HL-60 (cell line): ENCODE measurements around the gene CCDC85C.

ENCODE experiments used
- DNase-seq, 2 experiments: peaks; one replicate each; pipeline ENCODE4 v3.0.0-alpha.2; 2010 to 2020; ENCODE audit warnings: low read depth in 1 of 2, low spot score in 1 of 2
- H3K27ac ChIP-seq: fragments of 250-450 bp; sonication (Bioruptor Pico); replicated peaks from 2 replicates; pipeline ENCODE4 v1.5.1; 2020; ENCODE audit warnings: mild to moderate bottlenecking, moderate library complexity
- H3K27me3 ChIP-seq: fragments of 250-450 bp; sonication (Bioruptor Pico); 2 replicates; pipeline ENCODE4 v1.5.1; 2021; ENCODE audit warnings: mild to moderate bottlenecking, moderate library complexity; ENCODE audit not compliant: insufficient read depth, poor library complexity, severe bottlenecking
- H3K4me3 ChIP-seq: replicated peaks from 2 replicates; pipeline ENCODE4 v1.5.1; 2011; ENCODE audit warnings: mild to moderate bottlenecking, control low read depth, low read length; ENCODE audit not compliant: insufficient read depth
- GABPA ChIP-seq: IDR thresholded peaks from 2 replicates; pipeline ENCODE4 v1.6.1; 2012; ENCODE audit warnings: low read depth
- POLR2AphosphoS5 ChIP-seq: IDR thresholded peaks from 2 replicates; pipeline ENCODE4 v1.6.1; 2012; ENCODE audit warnings: low read depth
- REST ChIP-seq: IDR thresholded peaks from 2 replicates; pipeline ENCODE4 v1.6.1; 2012; ENCODE audit warnings: low read depth; ENCODE audit not compliant: insufficient replicate concordance
- SPI1 ChIP-seq: IDR thresholded peaks from 2 replicates; pipeline ENCODE4 v1.6.1; 2012; ENCODE audit warnings: low read depth, mild to moderate bottlenecking, borderline replicate concordance
- TF ChIP-seq, protein P1 (sequence below): IDR thresholded peaks from one replicate; pipeline ENCODE4 v1.5.1; 2011; ENCODE audit warnings: low read length, control low read depth, inconsistent platforms; ENCODE audit not compliant: insufficient read depth

The CCDC85C gene

DNA sequence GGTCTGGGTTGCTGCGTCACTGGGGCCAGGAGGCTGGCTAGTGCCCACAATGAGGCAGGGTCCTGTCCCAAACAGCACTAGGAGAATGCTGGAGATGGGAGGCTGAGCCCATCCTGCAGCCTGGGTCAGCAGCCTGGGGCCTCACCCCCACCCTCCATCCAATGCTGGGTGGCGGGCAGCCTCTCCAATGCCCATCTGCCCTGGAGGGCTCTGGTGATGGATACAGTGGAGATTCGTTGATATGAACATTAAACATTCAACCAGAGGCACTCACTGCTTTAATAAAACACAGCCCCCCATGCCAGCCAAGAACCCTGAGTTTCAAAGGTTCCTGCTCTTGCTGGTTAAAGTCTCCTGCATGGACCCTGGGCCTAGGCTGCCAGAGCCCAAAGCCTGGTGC, 21.5 kb upstream of the CCDC85C start:
- Histone ChIP-seq H3K4me3 (no peak overlapping the region), H3K27me3 (peaks cover 4% of the 10 kb centered on the region), H3K27ac (no peak overlapping the region)
- TF ChIP-seq POLR2AphosphoS5 (no peak), SPI1 (no peak), REST (no peak), GABPA (no peak)
- TF ChIP-seq, protein P1, sequence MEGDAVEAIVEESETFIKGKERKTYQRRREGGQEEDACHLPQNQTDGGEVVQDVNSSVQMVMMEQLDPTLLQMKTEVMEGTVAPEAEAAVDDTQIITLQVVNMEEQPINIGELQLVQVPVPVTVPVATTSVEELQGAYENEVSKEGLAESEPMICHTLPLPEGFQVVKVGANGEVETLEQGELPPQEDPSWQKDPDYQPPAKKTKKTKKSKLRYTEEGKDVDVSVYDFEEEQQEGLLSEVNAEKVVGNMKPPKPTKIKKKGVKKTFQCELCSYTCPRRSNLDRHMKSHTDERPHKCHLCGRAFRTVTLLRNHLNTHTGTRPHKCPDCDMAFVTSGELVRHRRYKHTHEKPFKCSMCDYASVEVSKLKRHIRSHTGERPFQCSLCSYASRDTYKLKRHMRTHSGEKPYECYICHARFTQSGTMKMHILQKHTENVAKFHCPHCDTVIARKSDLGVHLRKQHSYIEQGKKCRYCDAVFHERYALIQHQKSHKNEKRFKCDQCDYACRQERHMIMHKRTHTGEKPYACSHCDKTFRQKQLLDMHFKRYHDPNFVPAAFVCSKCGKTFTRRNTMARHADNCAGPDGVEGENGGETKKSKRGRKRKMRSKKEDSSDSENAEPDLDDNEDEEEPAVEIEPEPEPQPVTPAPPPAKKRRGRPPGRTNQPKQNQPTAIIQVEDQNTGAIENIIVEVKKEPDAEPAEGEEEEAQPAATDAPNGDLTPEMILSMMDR, result no peak
- no peak for DNase-seq

DNA sequence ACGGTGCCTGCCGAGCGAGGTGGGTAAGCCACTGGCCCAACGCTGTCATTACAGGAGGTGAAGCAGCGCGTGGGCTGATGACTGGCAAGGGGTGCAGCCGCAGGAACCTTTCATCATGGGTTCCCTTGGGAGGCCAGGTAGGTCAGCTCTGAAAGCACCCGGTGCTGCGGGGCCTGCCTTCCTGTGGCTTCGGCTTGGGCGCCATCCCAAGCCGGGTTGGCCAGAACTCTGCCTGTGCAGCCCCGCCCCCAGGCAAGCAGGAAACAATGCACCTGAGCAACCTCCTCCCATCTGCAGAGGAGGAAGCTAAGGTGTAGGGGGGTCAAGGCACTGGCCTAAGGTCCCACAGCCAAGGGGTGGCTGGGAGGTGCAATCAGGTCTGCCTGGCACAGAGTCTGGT, 21.0 kb upstream of the CCDC85C start:
- no peak overlapping the region for H3K27ac ChIP-seq
- peaks cover 4% of the 10 kb centered on the region for H3K27me3 ChIP-seq
- TF ChIP-seq SPI1 (no peak), REST (no peak), POLR2AphosphoS5 (no peak), GABPA (no peak)
- TF ChIP-seq, protein P1, result no peak
- no peak for DNase-seq
- no peak overlapping the region for H3K4me3 ChIP-seq

DNA sequence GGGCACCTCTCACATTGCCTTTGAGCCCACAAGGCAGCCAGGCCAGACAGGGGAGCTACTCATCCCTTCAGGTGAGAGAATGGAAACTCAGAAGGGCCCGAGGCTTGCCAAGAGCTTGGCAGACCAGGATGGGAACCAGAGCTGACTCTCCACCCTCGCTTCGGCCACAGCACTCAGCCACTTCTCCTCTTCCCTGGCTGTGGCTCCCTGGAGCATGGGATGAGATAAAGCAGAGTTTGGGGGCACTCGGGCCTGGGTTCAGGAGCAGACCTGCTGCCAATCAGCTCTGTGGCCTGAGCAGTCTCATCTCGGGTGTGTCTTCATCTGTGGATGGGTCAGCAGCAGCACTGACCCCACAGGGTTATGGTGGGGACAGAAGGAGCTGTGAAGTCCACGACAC, 20.0 kb upstream of the CCDC85C start:
- Histone ChIP-seq H3K27ac (no peak overlapping the region), H3K4me3 (no peak overlapping the region), H3K27me3 (peaks cover 4% of the 10 kb centered on the region)
- no peak for TF ChIP-seq GABPA
- TF ChIP-seq POLR2AphosphoS5, result no peak
- no peak for TF ChIP-seq SPI1
- no peak for TF ChIP-seq REST
- TF ChIP-seq, protein P1, result no peak
- no peak for DNase-seq
